PC-9 (cell line): ENCODE data around the gene CEP85L. TPM values are rescaled to one million over a fixed set of nuclear protein-coding genes. Genes with fewer than 3 reads are reported as not detected.

ENCODE experiments used
- BruUV-seq: library from RNA; stranded (reverse); fragments of 400-500 nt; replicated peaks from 2 replicates; lab custom pipeline; 2021; lab: Mats Ljungman, UMichigan
- CTCF ChIA-PET: fragments of 300-600 bp; sonication (Branson Sonifier 250); formaldehyde crosslinking; loops from one replicate; lab custom pipeline; 2022; ENCODE audit warnings: antibody characterized with exemption; lab: Charles Lee
- POLR2A ChIA-PET: fragments of 300-600 bp; sonication (Branson Sonifier 250); formaldehyde crosslinking; loops from one replicate; lab custom pipeline; 2022; ENCODE audit warnings: antibody characterized with exemption; ENCODE audit not compliant: unreplicated experiment; lab: Charles Lee
- DNase-seq, 2 experiments: peaks; one replicate each; pipeline versions ENCODE4 v3.0.0 to v3.0.0-alpha.2; 2015 to 2022; ENCODE audit warnings: mixed read lengths in 1 of 2
- H2AFZ ChIP-seq: fragments of 200-600 bp; sonication (generic); 2 replicates; pipeline ENCODE4 v1.8.1; 2017; ENCODE audit warnings: antibody characterized with exemption
- H3F3A ChIP-seq: fragments of 200-600 bp; sonication (generic); 2 replicates; pipeline ENCODE4 v1.8.1; 2017; ENCODE audit warnings: antibody characterized with exemption, mild to moderate bottlenecking, low read depth; ENCODE audit not compliant: insufficient read depth
- H3K27ac ChIP-seq: fragments of 200-600 bp; sonication (generic); 2 replicates; pipeline ENCODE4 v1.6.1; 2016; ENCODE audit warnings: mixed run types
- H3K27me3 ChIP-seq: fragments of 200-600 bp; sonication (generic); 2 replicates; pipeline ENCODE4 v1.6.1; 2016; ENCODE audit warnings: low read depth, mixed run types; ENCODE audit not compliant: insufficient read depth
- H3K36me3 ChIP-seq: fragments of 200-600 bp; sonication (generic); 2 replicates; pipeline ENCODE4 v1.6.1; 2016; ENCODE audit warnings: low read depth, mixed run types
- H3K4me1 ChIP-seq: fragments of 200-600 bp; sonication (generic); replicated peaks from 2 replicates; pipeline ENCODE4 v1.6.1; 2016; ENCODE audit warnings: mixed run types; ENCODE audit not compliant: insufficient read depth
- H3K4me2 ChIP-seq: fragments of 200-600 bp; sonication (generic); 2 replicates; pipeline ENCODE4 v1.6.1; 2017; ENCODE audit warnings: mixed run types
- H3K4me3 ChIP-seq: fragments of 200-600 bp; sonication (generic); 2 replicates; pipeline ENCODE4 v1.6.1; 2016; ENCODE audit warnings: mixed run types
- H3K79me2 ChIP-seq: fragments of 200-600 bp; sonication (generic); 2 replicates; pipeline ENCODE4 v1.6.1; 2017; ENCODE audit warnings: low read depth, mixed run types
- H3K9me2 ChIP-seq: fragments of 200-600 bp; sonication (generic); 2 replicates; pipeline ENCODE4 v1.8.1; 2017; ENCODE audit warnings: mild to moderate bottlenecking; ENCODE audit not compliant: insufficient read depth
- H3K9me3 ChIP-seq: fragments of 200-600 bp; sonication (generic); 2 replicates; pipeline ENCODE4 v1.8.1; 2016; ENCODE audit warnings: low read depth; ENCODE audit not compliant: insufficient read depth
- H4K20me1 ChIP-seq: fragments of 200-600 bp; sonication (generic); 2 replicates; pipeline ENCODE4 v1.8.1; 2017; ENCODE audit not compliant: insufficient read depth
- EZH2 ChIP-seq: fragments of 200-600 bp; sonication (generic); IDR thresholded peaks from 2 replicates; pipeline ENCODE4 v1.8.0; 2017; ENCODE audit warnings: antibody characterized with exemption, low read depth
- intact Hi-C: fragments of 100-400 bp; cut with micrococcal nuclease; formaldehyde crosslinking; loops from one replicate; pipeline ENCODE4 v1.10.0; 2022; ENCODE audit not compliant: unreplicated experiment
- total RNA-seq: library from RNA; stranded (reverse); gene quantifications from 2 replicates; pipeline ENCODE4 v1.2.3, GENCODE V29; 2021
- TF ChIP-seq, protein P1 (sequence below): fragments of 200-600 bp; sonication (generic); conservative IDR thresholded peaks from 2 replicates; pipeline ENCODE4 v1.6.1; 2017; ENCODE audit warnings: mixed run types, antibody characterized with exemption, mild to moderate bottlenecking, moderate library complexity

Gene CEP85L
- total RNA-seq, 1 experiment from 2014 or later: 3.0 TPM

DNA sequence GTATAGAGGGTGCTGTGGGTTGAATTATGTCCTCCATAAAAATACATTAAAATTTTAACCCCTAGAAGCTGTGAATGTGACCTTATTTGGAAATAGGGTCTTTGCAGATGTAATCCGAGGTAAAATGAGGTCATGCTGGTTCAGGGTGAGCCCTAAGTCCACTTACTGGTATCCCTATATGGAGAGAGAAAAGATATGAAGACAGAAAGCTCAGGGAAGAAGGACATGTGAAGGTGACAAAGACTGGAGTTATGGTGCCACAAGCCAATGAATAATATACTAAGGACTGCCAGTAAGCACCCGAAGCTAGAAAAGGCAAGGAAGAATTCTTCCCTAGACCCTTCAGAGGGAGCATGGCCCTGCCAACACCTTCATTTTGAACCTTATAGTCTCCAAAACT, 53.1 kb downstream of the CEP85L start:
- ChIA-PET POLR2A (interaction anchor here (0.5 kb wide), 1 partner anchor 53 kb away, joined by 11 read pairs; the partner anchor contains the start of gene CEP85L), CTCF (no interaction called here)
- H2AFZ ChIP-seq: no peak overlapping the region
- H4K20me1 ChIP-seq: no peaks in the 10 kb centered on the region
- BruUV-seq: no TSS peak
- TF ChIP-seq, protein P1, sequence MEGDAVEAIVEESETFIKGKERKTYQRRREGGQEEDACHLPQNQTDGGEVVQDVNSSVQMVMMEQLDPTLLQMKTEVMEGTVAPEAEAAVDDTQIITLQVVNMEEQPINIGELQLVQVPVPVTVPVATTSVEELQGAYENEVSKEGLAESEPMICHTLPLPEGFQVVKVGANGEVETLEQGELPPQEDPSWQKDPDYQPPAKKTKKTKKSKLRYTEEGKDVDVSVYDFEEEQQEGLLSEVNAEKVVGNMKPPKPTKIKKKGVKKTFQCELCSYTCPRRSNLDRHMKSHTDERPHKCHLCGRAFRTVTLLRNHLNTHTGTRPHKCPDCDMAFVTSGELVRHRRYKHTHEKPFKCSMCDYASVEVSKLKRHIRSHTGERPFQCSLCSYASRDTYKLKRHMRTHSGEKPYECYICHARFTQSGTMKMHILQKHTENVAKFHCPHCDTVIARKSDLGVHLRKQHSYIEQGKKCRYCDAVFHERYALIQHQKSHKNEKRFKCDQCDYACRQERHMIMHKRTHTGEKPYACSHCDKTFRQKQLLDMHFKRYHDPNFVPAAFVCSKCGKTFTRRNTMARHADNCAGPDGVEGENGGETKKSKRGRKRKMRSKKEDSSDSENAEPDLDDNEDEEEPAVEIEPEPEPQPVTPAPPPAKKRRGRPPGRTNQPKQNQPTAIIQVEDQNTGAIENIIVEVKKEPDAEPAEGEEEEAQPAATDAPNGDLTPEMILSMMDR: no peak
- TF ChIP-seq EZH2: no peak
- no peaks in the 10 kb centered on the region for H3K36me3 ChIP-seq
- no peaks in the 10 kb centered on the region for H3K27me3 ChIP-seq
- intact Hi-C loops: no loop called here
- no peak overlapping the region for H3K4me2 ChIP-seq
- no peaks in the 10 kb centered on the region for H3K9me2 ChIP-seq
- no peak overlapping the region for H3K4me3 ChIP-seq
- H3K79me2 ChIP-seq: no peaks in the 10 kb centered on the region; the same call in 1 of the 2 replicates
- no peaks in the 10 kb centered on the region for H3F3A ChIP-seq
- H3K9me3 ChIP-seq: no peaks in the 10 kb centered on the region
- H3K27ac ChIP-seq: no peak overlapping the region
- DNase-seq: no peak
- no peaks in the 10 kb centered on the region for H3K4me1 ChIP-seq

DNA sequence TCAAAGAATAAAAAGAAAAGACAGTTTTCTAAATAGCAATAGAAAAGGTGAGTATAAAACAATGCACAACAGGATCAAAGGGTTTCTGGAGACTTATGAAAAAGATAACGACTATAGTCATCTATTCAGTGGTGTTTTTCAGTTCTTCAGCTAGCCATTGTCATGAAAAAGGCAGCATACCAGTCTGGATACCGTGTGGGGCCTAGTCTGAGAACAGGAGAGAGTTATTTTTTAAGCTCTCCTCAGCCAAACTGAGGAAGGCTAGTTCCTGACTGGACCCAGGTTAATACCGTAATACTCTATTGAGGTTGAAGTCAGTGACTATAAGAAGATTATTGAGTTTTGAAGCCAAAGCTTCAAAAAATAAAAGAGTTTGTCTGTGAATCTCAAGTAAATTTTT, 53.8 kb downstream of the CEP85L start:
- Histone ChIP-seq H3K9me3 (no peaks in the 10 kb centered on the region), H3K79me2 (no peaks in the 10 kb centered on the region; the same call in 1 of the 2 replicates), H3K4me2 (no peak overlapping the region), H3K4me3 (no peak overlapping the region), H2AFZ (no peak overlapping the region), H4K20me1 (no peaks in the 10 kb centered on the region), H3K27me3 (no peaks in the 10 kb centered on the region), H3K9me2 (no peaks in the 10 kb centered on the region), H3K4me1 (no peaks in the 10 kb centered on the region), H3F3A (no peaks in the 10 kb centered on the region), H3K27ac (no peak overlapping the region), H3K36me3 (no peaks in the 10 kb centered on the region)
- intact Hi-C loops: no loop called here
- no peak for DNase-seq
- BruUV-seq: no TSS peak
- POLR2A ChIA-PET: no interaction called here
- TF ChIP-seq, protein P1: no peak
- no peak for TF ChIP-seq EZH2
- CTCF ChIA-PET: no interaction called here

DNA sequence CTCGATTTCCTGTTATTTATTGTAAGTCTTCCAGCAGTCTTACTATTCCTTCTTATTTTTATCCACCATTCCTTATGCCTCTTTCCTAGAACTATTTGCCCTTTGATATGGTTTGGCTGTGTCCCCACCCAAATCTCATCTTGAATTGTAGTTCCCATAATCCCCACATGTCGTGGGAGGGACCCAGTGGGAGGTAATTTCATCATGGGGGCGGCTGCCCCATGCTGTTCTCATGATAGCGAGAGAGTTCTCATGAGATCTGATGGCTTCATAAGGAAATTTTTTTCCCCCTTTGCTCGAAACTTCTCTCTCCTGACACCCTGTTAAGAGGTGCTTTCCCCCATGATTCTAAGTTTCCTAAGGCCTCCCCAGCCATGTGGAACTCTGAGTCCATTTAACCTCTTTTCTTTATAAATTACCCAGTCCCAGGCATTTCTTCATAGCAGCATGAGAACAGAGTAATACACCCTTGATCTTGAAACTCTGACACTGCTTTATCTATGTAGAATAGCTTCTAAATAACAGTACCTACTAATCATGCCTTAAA, 54.5 kb downstream of the CEP85L start:
- no peak for TF ChIP-seq EZH2
- TF ChIP-seq, protein P1: no peak
- Histone ChIP-seq H2AFZ (no peak overlapping the region), H3K4me1 (no peaks in the 10 kb centered on the region), H3K9me2 (no peaks in the 10 kb centered on the region), H3K4me3 (no peak overlapping the region), H3K27ac (no peak overlapping the region), H4K20me1 (no peaks in the 10 kb centered on the region), H3K27me3 (no peaks in the 10 kb centered on the region), H3F3A (no peaks in the 10 kb centered on the region), H3K9me3 (no peaks in the 10 kb centered on the region), H3K79me2 (no peaks in the 10 kb centered on the region; the same call in 1 of the 2 replicates), H3K4me2 (no peak overlapping the region), H3K36me3 (no peaks in the 10 kb centered on the region)
- intact Hi-C loops: no loop called here
- POLR2A ChIA-PET: no interaction called here
- CTCF ChIA-PET: no interaction called here
- DNase-seq: no peak
- no TSS peak for BruUV-seq
